NCI-H69 (cell line): ENCODE results near the gene LYZ.

Experiments
- DNase-seq: peaks from one replicate; lab custom pipeline; 2025; lab: John Stamatoyannopoulos, UW

LYZ gene

DNA sequence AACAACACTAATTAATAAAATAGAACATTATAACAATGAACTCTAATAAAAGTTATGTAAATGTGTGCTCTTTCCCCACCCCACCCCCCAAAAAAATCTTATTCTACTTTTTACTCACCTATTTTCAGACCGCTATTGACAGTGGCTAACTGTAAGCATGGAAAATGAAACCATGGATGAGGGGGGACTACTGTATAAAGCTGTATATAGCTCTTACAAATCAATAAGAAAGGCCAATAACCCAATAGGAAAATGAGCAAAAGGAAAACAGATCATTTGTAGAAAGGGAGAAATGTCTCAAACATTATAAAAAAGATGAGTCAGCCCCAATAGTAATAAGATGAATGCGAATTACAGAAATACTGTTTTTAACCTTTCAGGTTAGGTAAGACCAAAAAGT, 38.7 kb downstream of the LYZ start:
- no peak for DNase-seq

DNA sequence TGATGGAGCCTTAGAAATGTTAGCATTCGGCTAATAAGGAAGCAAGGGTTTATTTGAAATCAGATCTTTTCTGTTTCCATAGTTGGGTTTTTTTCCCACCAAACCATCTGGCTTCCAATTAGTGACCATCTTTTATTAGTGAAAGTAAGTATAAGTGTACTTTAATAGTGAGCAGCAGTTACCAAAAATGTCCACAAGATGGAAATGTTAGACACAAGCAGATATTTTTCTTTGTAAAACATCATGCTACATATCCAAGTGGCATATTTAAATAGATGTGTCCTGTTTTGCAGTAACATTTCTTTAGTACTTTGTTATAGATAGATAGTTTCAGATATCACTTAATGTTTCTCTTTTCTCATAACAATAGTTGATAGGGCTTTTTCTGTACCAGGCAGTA, 40.2 kb downstream of the LYZ start:
- DNase-seq = peak; percentile 15

DNA sequence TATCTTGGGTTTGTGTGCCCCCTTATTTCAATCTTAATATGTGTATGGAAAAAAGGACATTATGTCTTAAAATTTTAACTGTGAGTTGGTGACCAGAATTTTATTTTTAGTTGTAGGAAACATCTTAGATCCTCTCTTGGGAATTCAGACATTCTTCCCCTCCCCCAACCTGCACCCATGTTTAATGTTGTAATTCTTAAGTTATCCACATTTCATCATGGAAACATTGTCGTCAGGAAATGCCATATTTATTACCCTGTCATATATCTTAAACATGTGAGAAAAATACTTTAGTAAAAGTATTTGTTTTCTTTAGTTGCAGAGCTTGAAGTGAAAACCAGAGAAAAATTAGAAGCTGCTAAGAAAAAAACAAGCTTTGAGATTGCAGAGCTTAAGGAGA, 41.6 kb downstream of the LYZ start:
- no peak for DNase-seq

DNA sequence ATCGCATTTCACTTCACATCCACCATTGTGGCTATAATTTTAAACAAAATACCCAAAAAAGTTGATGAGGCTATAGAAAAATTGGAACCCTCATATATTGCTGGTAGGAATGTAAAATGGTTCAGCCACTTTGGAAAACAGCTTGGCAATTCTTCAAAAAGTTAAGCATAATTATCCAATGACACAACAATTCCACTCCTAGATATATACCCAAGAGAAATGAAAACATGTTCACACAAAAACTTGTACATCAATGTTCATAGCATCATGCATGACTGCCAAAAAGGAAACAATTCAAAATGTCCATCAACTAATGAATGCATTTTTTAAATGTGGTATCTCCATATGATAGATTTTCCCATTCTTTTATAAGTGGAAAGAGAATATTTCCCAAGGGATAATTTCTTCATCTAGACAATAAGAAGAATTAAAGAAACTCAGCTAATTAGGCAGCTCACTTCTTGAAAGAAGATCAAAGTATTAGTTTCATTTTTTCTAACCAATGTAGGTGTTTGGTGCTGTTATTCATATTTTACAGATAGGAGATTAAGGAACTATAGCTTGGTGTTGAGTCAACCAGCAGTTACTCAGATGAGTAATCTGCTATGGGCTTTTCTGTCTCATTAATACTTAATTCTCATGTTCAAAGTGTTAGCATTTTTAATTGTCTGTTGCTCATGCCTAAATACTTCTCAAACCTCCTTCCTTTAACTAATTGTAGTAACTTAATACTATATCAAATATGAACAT, 44.2 kb downstream of the LYZ start:
- DNase-seq = no peak

- no peak for DNase-seq
Observed at GRCh38 chr12:69396041-69396440, 47.9 kb downstream of the LYZ start.

GRCh38 chr12:69396963-69397362, 48.8 kb downstream of the LYZ start:
- DNase-seq = no peak

DNA sequence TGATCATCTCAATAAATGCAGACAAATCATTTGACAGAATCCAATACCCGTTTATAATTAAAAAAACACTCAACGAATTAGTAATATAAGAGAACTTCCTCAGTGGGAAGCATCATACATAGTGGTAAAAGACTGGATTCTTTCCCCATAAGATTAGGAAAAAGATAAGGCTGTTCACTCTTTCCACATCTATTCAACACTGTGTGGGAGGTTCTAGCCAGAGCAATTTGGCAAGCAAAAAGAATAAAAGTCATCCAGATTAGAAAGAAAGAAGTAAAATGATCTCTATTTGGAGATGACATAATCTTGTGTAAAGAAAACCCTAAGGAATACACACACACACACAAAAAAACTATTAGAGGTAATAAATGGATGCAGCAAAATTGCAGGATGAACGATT, 49.8 kb downstream of the LYZ start:
- DNase-seq = no peak

GRCh38 chr12:69401940-69402339, 53.8 kb downstream of the LYZ start:
- DNase-seq = no peak
